GM12872 (cell line): ENCODE results near the gene CCDC9B.

ENCODE experiments used
- CTCF ChIP-seq: IDR thresholded peaks from 3 replicates; pipeline ENCODE4 v1.5.1; 2011; ENCODE audit warnings: low read depth, mild to moderate bottlenecking, low read length, moderate library complexity; ENCODE audit not compliant: insufficient read depth

The CCDC9B gene

GRCh38 chr15:40342416-40343320 lies 1.9 kb upstream of the CCDC9B start:
- no peak for TF ChIP-seq CTCF

DNA sequence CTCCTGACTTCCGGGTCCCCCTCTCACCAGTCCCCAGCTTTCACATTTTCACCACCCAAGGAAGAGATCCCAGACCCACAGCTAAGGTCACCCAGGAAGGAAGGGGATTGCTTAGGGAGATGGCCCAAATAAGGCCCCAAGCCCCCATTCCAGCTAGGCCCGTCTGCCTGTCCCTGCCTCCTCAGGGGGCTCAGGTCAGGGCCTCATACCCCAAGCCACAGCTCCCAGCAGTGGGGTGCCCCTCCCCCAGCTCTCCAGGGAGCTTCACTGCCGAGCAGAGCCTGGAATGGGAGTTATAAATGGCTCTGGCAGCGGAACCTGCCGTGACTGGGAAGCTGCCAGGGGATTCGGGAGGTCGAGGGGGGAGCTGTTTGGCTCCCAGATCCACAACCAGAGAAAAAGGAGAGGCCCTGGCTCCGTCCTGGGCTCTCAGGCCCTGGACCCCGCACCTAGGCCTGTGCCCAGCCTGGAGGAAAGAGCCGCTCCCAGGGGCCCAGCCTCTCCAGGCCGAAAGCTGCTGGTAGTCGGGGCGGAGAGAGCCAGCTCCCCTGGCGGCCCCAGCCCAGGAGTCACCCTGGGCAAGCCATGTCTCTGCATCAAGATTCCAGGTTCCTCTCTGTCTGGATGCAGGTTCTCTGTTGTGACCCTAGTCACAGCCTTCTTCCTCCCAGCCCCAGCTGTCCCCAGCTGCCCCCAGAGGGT lies 550 bp downstream of the CCDC9B start:
- TF ChIP-seq CTCF, result no peak

DNA sequence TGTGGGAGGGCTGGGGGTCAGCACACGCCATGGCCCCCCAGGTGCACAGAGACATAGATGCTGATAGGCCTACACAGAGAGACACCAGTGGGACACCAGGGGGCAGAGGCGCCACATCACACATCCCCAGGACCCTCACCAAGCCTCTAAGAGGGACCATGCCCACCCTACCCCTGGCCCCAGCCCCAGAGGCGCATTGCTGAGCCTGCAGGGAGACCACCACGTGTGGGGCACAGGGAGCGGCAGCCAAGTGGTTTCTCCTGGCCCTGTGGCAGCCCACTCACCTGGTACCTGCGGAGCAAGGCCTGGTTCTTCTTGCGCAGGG lies 1.2 kb downstream of the CCDC9B start:
- no peak for TF ChIP-seq CTCF

GRCh38 chr15:40338921-40339620 lies 1.7 kb downstream of the CCDC9B start:
- no peak for TF ChIP-seq CTCF

DNA sequence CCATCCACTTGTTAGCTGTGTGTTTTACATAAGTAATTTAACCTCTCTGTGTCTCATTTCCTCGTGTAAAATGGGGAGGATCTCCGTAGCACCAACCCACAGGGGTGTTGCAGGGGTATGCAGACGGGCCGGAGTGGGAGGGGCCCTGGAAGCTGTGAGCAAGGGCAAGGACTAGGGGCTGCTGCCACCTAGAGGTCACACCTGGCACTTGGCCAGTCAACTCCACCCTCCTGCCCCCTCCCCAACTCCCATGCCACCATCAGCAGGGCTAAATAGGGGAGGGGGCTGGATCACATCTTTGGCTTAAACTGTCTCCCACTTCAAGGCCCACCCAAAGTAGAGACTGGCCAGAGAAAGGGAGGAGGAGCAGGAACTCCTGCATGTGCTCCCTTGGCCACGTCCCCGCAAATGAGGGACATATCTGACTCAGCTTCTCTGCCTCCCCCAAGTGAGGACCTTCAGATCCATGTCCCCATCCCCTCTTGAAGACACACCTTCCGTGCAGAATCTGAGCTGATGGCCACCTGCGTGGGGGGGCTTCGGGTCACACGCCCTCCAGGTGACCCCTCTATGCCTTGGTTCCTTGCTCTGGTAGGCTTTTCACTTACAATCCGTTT lies 2.6 kb downstream of the CCDC9B start:
- peak; percentile 97 for TF ChIP-seq CTCF

DNA sequence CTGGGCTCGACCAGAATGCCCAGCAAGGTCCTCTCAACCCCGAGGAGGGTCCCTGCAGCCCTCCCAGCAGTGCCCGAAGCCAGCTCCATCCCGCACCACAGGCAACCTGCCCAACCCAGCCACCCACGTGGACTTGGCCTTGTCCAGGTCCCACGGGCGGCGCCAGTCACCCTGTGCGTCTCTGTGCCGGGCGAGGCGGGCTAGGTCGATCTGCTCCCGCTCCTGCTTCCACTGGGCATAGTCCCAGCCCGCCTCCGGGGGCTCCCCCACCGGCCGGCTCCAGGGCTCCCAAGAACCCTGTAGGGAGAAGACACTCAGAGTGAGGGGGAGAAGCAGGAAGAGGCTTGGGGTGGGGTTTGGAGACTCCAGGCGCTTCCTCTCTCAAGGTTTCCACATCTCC lies 3.1 kb downstream of the CCDC9B start:
- no peak for TF ChIP-seq CTCF

- peak; percentile 70 for TF ChIP-seq CTCF
Observed at GRCh38 chr15:40336744-40337122, 4.0 kb downstream of the CCDC9B start.
